GM12864 (cell line): ENCODE results near the gene SMIM31.

Experiments
- DNase-seq: peaks from one replicate; pipeline ENCODE4 v3.0.0-alpha.2; 2011; ENCODE audit warnings: low read depth
- H3K4me3 ChIP-seq: 2 replicates; pipeline ENCODE4 v1.5.1; 2011; ENCODE audit warnings: mild to moderate bottlenecking, low read depth, low read length, control low read depth
- CTCF ChIP-seq: IDR thresholded peaks from 2 replicates; pipeline ENCODE4 v1.5.1; 2011; ENCODE audit warnings: low read depth, mild to moderate bottlenecking, moderate library complexity, low read length, control low read depth, inconsistent platforms; ENCODE audit errors: missing control alignments

The SMIM31 gene

DNA sequence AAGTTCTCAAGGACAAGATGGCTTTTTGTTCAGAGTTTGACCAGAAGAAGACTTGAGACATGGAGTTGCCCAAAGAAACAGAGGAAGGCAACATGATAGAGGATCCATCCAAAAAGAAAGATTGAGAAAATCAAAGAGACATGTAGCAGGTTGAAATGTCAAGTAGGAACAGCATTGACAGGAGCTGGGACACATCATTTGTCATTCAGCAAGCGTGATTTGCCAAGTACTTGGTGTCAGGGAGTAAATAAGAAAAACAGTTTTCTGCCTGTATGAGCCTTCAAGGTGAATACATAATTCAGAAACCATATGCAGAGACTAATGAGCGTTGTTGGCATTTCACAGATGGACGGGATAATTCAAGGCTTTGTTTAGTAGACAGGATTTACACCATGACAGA is 11.2 kb downstream of the SMIM31 start:
- DNase-seq, result no peak
- H3K4me3 ChIP-seq, result no peak overlapping the region
- TF ChIP-seq CTCF, result no peak

DNA sequence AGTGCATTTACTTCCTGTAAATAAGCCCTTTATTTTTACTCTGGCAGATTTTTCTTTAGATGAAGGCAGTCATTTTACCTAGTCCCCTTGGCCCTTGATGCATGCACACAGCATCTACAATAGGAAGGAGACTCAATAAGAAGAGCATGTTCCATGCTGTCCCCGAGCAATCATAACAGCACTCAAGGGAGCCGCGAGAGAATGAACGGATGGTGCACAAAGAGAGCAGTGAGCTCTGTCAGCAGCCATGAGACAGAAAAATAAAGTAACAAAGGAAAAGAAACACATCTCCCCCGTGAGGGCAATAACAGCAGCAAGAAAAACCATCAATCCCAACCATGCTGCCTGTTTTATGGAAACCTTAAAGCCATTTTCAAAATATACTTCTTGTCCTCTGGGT is 11.9 kb downstream of the SMIM31 start:
- no peak for TF ChIP-seq CTCF
- DNase-seq, result no peak
- no peak overlapping the region for H3K4me3 ChIP-seq

- no peak overlapping the region for H3K4me3 ChIP-seq
- no peak for DNase-seq
- peak; percentile 34 for TF ChIP-seq CTCF
Measured at GRCh38 chr4:164768516-164768915, 14.6 kb downstream of the SMIM31 start.

- no peak for TF ChIP-seq CTCF
Measured at GRCh38 chr4:164770010-164770724, 16.2 kb downstream of the SMIM31 start.

GRCh38 chr4:164771088-164771487 is 17.2 kb downstream of the SMIM31 start:
- H3K4me3 ChIP-seq, result no peak overlapping the region
- no peak for TF ChIP-seq CTCF
- no peak for DNase-seq

More at GRCh38 chr4:164770010-164770724, 16.2 kb downstream of the SMIM31 start:
- no peak for DNase-seq
- H3K4me3 ChIP-seq, result no peak overlapping the region

- TF ChIP-seq CTCF, result no peak
- DNase-seq, result no peak
- H3K4me3 ChIP-seq, result no peak overlapping the region
Measured at GRCh38 chr4:164772076-164772475, 18.1 kb downstream of the SMIM31 start.

DNA sequence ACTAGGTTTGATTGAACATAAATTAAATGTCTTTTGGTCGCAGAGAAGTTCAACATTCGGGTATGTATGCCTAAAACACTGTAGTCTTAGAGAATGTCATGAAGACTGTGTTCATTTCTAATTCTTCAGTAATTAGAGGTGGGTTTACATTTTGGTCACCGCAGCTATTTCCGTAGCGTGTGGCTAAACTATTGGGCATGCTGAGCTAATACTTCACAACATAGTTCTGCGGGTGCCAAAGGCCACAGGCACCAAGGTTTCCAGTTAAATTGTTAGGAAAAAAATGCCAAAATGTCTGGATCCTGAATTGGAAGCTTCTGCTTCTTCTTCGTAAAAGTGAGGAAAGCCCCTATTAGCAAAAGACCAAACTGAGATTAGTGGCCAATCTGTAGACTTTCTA is 25.1 kb downstream of the SMIM31 start:
- no peak for TF ChIP-seq CTCF
- no peak overlapping the region for H3K4me3 ChIP-seq
- DNase-seq, result no peak
